GM12864 (cell line): ENCODE results near the gene PALLD.

Source experiments
- DNase-seq: peaks from one replicate; pipeline ENCODE4 v3.0.0-alpha.2; 2011; ENCODE audit warnings: low read depth
- H3K4me3 ChIP-seq: 2 replicates; pipeline ENCODE4 v1.5.1; 2011; ENCODE audit warnings: mild to moderate bottlenecking, low read depth, low read length, control low read depth
- TF ChIP-seq, protein P1 (sequence below): IDR thresholded peaks from 2 replicates; pipeline ENCODE4 v1.5.1; 2011; ENCODE audit warnings: low read depth, mild to moderate bottlenecking, moderate library complexity, low read length, control low read depth, inconsistent platforms; ENCODE audit errors: missing control alignments

Gene PALLD

GRCh38 chr4:168841672-168842019, 344.8 kb downstream of the PALLD start:
- H3K4me3 ChIP-seq, result no peak overlapping the region
- TF ChIP-seq, protein P1, sequence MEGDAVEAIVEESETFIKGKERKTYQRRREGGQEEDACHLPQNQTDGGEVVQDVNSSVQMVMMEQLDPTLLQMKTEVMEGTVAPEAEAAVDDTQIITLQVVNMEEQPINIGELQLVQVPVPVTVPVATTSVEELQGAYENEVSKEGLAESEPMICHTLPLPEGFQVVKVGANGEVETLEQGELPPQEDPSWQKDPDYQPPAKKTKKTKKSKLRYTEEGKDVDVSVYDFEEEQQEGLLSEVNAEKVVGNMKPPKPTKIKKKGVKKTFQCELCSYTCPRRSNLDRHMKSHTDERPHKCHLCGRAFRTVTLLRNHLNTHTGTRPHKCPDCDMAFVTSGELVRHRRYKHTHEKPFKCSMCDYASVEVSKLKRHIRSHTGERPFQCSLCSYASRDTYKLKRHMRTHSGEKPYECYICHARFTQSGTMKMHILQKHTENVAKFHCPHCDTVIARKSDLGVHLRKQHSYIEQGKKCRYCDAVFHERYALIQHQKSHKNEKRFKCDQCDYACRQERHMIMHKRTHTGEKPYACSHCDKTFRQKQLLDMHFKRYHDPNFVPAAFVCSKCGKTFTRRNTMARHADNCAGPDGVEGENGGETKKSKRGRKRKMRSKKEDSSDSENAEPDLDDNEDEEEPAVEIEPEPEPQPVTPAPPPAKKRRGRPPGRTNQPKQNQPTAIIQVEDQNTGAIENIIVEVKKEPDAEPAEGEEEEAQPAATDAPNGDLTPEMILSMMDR, result no peak

GRCh38 chr4:168842186-168842585, 345.3 kb downstream of the PALLD start:
- no peak overlapping the region for H3K4me3 ChIP-seq

More at GRCh38 chr4:168841672-168842019, 344.8 kb downstream of the PALLD start:
- DNase-seq, result no peak

DNA sequence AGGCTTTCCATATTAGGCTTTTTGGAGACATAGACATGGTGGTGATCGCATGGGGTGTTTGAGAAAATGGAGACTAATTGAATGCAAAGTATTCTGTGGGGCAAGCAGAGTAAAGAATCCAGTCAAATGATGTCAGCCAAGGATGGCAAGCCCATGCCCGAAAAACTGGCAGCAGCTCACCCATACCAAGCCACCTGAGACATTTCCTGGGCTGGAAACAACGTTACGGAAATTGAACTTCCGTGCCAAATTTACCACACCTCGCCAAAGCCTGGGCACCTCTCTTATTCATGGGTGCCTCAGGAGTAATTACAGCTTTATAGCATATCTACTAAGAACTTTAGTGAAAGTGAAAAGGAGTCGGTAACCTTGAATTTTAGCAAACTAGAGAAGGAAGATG, 346.8 kb downstream of the PALLD start:
- TF ChIP-seq, protein P1, result no peak
- no peak overlapping the region for H3K4me3 ChIP-seq
- DNase-seq, result no peak

More at GRCh38 chr4:168842186-168842585, 345.3 kb downstream of the PALLD start:
- DNase-seq, result no peak
- TF ChIP-seq, protein P1, result no peak

DNA sequence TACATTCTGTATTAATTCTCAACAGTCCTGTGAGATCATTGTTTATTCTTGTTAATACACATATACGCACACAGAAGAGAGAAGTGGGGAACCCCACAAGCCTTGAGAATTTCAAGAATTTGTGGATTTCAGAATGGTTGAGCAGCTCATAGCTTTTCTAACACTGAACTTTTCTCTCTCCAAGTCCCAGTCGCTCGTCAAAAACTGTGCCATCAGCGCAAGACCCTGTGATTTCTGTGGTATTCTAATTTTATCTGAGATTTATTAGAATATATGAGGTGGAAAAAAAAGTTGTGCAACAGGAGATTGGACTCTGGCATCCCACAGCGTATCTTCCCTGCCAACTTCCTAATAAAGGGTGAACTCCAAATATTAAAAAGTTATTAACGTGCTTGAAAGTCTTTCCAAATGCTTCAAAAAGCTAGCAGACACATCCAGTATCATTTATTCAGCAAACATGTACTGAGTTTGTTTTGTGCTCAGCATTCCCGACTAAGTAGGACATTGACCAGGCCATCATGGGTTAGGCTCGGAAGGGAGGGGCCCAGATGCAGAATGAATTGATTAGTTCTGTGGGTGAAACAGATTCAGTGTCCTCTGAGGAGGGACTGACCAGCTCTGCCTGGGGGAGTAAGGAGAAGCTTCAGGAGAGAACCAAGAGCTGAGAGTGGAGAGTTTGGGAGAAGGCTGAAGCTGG, 347.6 kb downstream of the PALLD start:
- no peak for DNase-seq
- no peak overlapping the region for H3K4me3 ChIP-seq
- TF ChIP-seq, protein P1, result no peak

DNA sequence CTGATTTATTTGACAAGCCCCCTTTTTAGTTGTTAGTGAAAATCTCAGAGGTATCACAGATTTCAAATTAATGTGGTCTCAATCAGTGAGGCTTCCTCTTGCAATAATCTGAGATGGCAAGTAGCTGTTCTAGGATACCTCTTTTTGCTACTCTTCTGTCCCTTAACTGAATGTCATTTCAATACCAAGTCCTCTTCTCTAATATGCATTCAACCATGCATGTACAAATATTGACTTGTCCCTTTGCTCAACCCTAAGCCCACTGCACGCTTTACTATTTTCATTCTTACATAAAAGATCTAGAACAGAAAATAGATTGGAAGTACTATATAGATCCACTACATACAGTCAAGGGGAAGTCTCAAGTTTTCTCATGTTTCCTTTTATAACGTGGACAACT, 349.0 kb downstream of the PALLD start:
- no peak for DNase-seq
- no peak overlapping the region for H3K4me3 ChIP-seq
- TF ChIP-seq, protein P1, result no peak

DNA sequence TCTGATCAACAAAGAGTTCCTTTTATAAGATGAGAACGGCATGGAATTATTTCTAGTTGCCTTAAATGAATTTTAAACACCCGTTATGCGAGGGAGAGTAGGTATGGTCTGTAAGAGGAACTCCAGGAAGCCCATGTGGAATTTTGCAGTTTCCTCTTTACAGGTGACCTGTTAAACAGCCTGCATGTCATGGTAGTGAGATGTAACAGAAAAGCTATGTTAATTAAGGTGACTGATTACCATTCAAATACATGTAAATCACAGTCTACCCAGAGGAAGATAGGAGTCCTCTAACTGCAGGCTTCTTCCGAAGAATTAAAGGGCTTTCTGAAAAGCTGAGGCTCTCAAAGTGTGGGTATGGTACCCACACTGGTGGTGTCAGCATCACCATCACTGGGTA, 349.6 kb downstream of the PALLD start:
- H3K4me3 ChIP-seq, result no peak overlapping the region

More for the DNA sequence above, 349.6 kb downstream of the PALLD start:
- DNase-seq, result no peak
- TF ChIP-seq, protein P1, result no peak
